ENCODE measurements around the gene LRRC51. TPM values are rescaled to one million over a fixed set of nuclear protein-coding genes. Genes with fewer than 3 reads are reported as not detected.
"Not testable (repeated sequence)": the region's sequence is repeated elsewhere in the genome, so short reads cannot be mapped to it uniquely, and the experiment has no call there.

The LRRC51 gene
- total and polyA plus RNA-seq, 7 donors = 3.2 to 14.8 (median 7.3) TPM

- H3K36me3 ChIP-seq = no peaks in the 10 kb centered on the region
- H3K27ac ChIP-seq = no peak overlapping the region
- intact Hi-C loops (cut with DNase I) = no loop called here
- H3K27me3 ChIP-seq = no peaks in the 10 kb centered on the region
- H3K9me3 ChIP-seq = peaks cover 0 to 4% (median 0%) of the 10 kb centered on the region in 4 donors
- H3K4me3 ChIP-seq = no peak overlapping the region
- TF ChIP-seq EP300 (IDR thresholded peaks at IDR 0.05) = no peak
- no peak for TF ChIP-seq POLR2A (IDR thresholded peaks at IDR 0.05)
- no peak for TF ChIP-seq CTCF (IDR thresholded peaks at IDR 0.05)
- TF ChIP-seq POLR2AphosphoS5 (IDR thresholded peaks at IDR 0.05) = no peak
- DNase-seq = no peak
- no peaks in the 10 kb centered on the region for H3K4me1 ChIP-seq
- 33 to 66% methylated on average over 1 of the region's 1 CpG for WGBS, 2 donors
These were observed 45.3 kb downstream of the LRRC51 start for GRCh38 chr11:72125956-72126355.

GRCh38 chr11:72127923-72128322, 47.3 kb downstream of the LRRC51 start:
- no peak for DNase-seq
- intact Hi-C loops (cut with DNase I) = no loop called here
- H3K4me3 ChIP-seq = no peak overlapping the region
- no peaks in the 10 kb centered on the region for H3K27me3 ChIP-seq
- H3K9me3 ChIP-seq = peaks cover 0 to 4% (median 0%) of the 10 kb centered on the region in 4 donors
- no peak overlapping the region for H3K27ac ChIP-seq
- H3K36me3 ChIP-seq = no peaks in the 10 kb centered on the region
- no peaks in the 10 kb centered on the region for H3K4me1 ChIP-seq
- WGBS, 2 donors = 61 to 71% methylated on average over 2 of the region's 2 CpGs
- TF ChIP-seq CTCF (IDR thresholded peaks at IDR 0.05) (no peak), EP300 (IDR thresholded peaks at IDR 0.05) (no peak), POLR2AphosphoS5 (IDR thresholded peaks at IDR 0.05) (no peak), POLR2A (IDR thresholded peaks at IDR 0.05) (no peak)

- peaks cover 0 to 4% (median 0%) of the 10 kb centered on the region in 4 donors for H3K9me3 ChIP-seq
- intact Hi-C loops (cut with DNase I) = no loop called here
- 87 to 92% methylated on average over 3 of the region's 3 CpGs for WGBS, 2 donors
- H3K4me3 ChIP-seq = no peak overlapping the region
- no peaks in the 10 kb centered on the region for H3K27me3 ChIP-seq
- TF ChIP-seq EP300 (IDR thresholded peaks at IDR 0.05) (no peak), CTCF (IDR thresholded peaks at IDR 0.05) (no peak), POLR2A (IDR thresholded peaks at IDR 0.05) (no peak), POLR2AphosphoS5 (IDR thresholded peaks at IDR 0.05) (no peak)
- no peak overlapping the region for H3K27ac ChIP-seq
- DNase-seq = no peak
- H3K4me1 ChIP-seq = no peaks in the 10 kb centered on the region
- H3K36me3 ChIP-seq = no peaks in the 10 kb centered on the region
These were observed 48.7 kb downstream of the LRRC51 start for GRCh38 chr11:72129381-72129780.

GRCh38 chr11:72132646-72133045, 52.0 kb downstream of the LRRC51 start:
- no peak for TF ChIP-seq CTCF (IDR thresholded peaks at IDR 0.05)
- TF ChIP-seq POLR2A (IDR thresholded peaks at IDR 0.05) = no peak
- no peak for TF ChIP-seq EP300 (IDR thresholded peaks at IDR 0.05)
- TF ChIP-seq POLR2AphosphoS5 (IDR thresholded peaks at IDR 0.05) = no peak
- Histone ChIP-seq H3K4me1 (no peaks in the 10 kb centered on the region), H3K27me3 (no peaks in the 10 kb centered on the region), H3K9me3 (peaks cover 0 to 4% (median 0%) of the 10 kb centered on the region in 4 donors), H3K27ac (no peak overlapping the region), H3K36me3 (no peaks in the 10 kb centered on the region), H3K4me3 (no peak overlapping the region)
- WGBS, 2 donors = 41 to 85% methylated on average over 2 of the region's 2 CpGs
- DNase-seq = no peak
- intact Hi-C loops (cut with DNase I) = no loop called here

- H3K4me1 ChIP-seq; H3K4me3 ChIP-seq; H3K9me3 ChIP-seq; DNase-seq; H3K27ac ChIP-seq; H3K36me3 ChIP-seq; intact Hi-C loops (cut with DNase I); H3K27me3 ChIP-seq: not testable (repeated sequence)
- 87% methylated on average over 4 of the region's 4 CpGs for WGBS, 2 donors
These were observed 54.8 kb downstream of the LRRC51 start, which contains the start of gene FOLR3 for GRCh38 chr11:72135473-72135872. Gene FOLR3, plus strand, starts transcription at chr11:72135725. Its CDS starts 228 bp downstream, at chr11:72135953.

Measured in sigmoid colon (tissue), 7 donors.